LoVo (cell line): ENCODE measurements around the gene MUC5AC.
"Not testable (repeated sequence)": the region's sequence is repeated elsewhere in the genome, so short reads cannot be mapped to it uniquely, and the experiment has no call there.

Experiments
- DNase-seq: peaks from one replicate; pipeline ENCODE4 v3.0.0-alpha.2; 2016; ENCODE audit warnings: low spot score

MUC5AC gene

DNA sequence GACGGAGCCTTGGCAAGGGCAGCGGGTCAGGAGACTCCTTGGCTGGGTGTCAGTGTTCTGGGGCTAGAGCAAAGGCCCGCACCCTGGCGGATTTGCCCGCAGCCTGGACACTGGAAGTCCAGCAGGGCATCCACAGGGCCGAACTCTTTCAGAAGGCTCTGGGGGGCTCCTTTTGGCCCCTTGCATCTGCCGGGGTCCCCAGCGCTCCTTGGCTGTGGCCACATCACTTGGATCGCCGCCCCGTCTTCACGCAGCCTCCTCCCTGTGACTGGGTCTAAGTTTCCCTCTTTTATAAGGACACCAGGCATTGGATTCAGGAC lies 20.0 kb downstream of the MUC5AC start:
- DNase-seq, result no peak

GRCh38 chr11:1178201-1178885 lies 20.6 kb downstream of the MUC5AC start:
- no peak for DNase-seq

GRCh38 chr11:1178906-1179305 lies 21.2 kb downstream of the MUC5AC start:
- no peak for DNase-seq

GRCh38 chr11:1179641-1180040 lies 21.9 kb downstream of the MUC5AC start:
- DNase-seq, result no peak

GRCh38 chr11:1180171-1180570 lies 22.4 kb downstream of the MUC5AC start:
- no peak for DNase-seq

GRCh38 chr11:1180947-1181391 lies 23.2 kb downstream of the MUC5AC start:
- no peak for DNase-seq

DNA sequence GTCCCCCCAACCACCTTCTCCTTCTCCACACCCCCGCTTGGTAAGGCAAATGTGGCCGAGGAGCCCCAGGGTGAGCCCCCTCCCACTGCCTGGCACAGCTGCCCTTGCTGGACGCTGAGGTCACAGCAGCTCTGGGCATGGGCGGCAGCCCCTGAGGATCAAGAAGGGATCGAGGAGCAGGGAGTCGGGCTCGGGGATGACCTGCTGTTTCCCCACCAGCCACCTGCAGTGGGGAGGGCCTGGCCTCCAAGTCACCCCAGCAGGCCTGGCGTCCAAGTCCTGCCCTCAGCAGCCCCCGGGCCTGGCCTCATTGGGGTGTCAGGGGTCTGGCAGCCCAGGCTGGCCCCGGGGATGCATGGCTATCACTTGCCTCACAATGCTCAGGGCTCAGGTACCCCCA lies 23.7 kb downstream of the MUC5AC start:
- DNase-seq, result no peak

DNA sequence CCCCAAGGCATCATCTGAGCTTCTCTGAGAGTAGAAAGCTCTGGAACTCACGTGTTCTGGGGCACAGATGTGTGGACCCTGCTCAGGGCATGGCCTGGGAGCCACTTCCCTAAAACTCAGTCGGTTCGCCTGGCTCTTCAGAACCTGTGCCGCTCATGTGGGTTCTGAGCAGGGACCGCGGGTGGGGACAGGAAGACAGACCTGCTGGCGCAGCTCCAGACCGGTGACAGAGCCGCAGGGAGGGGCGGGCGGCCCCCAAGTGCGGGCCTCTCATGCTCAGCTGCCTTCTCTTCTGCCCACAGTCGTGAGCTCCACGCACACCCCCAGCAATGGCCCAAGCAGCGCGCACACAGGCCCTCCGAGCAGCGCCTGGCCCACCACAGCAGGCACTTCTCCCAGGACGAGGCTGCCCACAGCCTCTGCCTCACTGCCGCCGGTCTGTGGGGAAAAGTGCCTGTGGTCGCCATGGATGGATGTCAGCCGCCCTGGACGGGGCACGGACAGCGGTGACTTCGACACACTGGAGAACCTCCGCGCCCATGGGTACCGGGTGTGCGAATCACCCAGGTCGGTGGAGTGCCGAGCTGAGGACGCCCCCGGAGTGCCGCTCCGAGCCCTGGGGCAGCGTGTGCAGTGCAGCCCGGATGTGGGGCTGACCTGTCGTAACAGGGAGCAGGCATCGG lies 24.2 kb downstream of the MUC5AC start:
- no peak for DNase-seq

GRCh38 chr11:1184139-1184538 lies 26.4 kb downstream of the MUC5AC start:
- not testable (repeated sequence) for DNase-seq

DNA sequence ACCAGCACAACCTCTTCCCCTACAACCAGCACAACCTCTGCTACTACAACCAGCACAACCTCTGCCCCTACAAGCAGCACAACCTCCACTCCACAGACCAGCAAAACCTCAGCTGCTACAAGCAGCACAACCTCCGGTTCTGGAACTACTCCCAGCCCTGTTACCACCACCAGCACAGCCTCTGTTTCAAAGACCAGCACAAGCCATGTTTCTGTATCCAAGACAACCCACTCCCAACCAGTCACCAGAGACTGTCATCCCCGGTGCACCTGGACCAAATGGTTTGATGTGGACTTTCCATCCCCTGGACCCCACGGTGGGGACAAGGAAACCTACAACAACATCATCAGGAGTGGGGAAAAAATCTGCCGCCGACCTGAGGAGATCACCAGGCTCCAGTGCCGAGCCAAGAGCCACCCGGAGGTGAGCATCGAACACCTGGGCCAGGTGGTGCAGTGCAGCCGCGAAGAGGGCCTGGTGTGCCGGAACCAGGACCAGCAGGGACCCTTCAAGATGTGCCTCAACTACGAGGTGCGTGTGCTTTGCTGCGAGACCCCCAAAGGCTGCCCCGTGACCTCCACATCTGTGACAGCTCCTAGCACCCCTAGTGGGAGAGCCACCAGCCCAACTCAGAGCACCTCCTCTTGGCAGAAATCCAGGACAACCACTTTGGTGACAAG lies 30.8 kb downstream of the MUC5AC start:
- DNase-seq, result not testable (repeated sequence)

DNA sequence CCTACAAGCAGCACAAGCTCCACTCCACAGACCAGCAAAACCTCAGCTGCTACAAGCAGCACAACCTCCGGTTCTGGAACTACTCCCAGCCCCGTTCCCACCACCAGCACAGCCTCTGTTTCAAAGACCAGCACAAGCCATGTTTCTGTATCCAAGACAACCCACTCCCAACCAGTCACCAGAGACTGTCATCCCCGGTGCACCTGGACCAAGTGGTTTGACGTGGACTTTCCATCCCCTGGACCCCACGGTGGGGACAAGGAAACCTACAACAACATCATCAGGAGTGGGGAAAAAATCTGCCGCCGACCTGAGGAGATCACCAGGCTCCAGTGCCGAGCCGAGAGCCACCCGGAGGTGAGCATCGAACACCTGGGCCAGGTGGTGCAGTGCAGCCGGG lies 32.1 kb downstream of the MUC5AC start:
- DNase-seq, result not testable (repeated sequence)

GRCh38 chr11:1191786-1192470 lies 34.2 kb downstream of the MUC5AC start:
- DNase-seq, result not testable (repeated sequence)

- DNase-seq, result no peak
Measured at GRCh38 chr11:1192741-1193325, 35.1 kb downstream of the MUC5AC start.

DNA sequence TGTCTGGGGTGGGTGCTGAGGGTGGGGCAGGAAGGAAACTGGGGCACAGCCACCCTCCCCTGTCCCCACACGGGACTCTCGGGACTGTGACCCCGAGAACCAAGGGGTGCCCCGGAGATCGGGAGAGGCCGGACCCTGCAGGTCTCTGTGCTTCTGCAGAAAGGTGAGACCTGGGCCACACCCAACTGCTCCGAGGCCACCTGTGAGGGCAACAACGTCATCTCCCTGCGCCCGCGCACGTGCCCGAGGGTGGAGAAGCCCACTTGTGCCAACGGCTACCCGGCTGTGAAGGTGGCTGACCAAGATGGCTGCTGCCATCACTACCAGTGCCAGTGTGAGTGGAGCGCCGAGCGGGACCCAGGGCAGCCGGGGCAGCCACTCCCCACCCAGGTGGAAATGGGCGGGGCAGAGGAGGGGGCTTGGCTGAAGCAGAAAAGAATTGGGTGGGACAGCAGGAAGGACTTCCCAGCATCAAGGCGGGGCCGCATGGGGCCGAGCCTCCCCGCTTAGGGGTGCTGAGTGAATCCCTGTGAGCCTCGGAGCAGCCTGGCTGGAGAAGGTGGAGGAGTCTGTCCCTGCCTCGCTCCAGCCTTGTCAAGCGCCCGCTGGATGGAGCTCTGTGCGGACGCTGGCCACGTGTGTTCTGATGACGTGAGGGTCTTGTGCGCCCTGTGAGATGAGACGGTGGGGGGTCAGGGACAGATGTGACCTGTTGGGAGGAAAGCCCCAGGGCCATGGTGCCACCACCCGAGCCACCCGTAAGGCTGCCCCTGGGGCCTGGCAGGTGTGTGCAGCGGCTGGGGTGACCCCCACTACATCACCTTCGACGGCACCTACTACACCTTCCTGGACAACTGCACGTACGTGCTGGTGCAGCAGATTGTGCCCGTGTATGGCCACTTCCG lies 35.8 kb downstream of the MUC5AC start:
- no peak for DNase-seq

- no peak for DNase-seq
Measured at GRCh38 chr11:1194231-1194976, 36.7 kb downstream of the MUC5AC start.

GRCh38 chr11:1194977-1195681 lies 37.4 kb downstream of the MUC5AC start:
- DNase-seq, result no peak

DNA sequence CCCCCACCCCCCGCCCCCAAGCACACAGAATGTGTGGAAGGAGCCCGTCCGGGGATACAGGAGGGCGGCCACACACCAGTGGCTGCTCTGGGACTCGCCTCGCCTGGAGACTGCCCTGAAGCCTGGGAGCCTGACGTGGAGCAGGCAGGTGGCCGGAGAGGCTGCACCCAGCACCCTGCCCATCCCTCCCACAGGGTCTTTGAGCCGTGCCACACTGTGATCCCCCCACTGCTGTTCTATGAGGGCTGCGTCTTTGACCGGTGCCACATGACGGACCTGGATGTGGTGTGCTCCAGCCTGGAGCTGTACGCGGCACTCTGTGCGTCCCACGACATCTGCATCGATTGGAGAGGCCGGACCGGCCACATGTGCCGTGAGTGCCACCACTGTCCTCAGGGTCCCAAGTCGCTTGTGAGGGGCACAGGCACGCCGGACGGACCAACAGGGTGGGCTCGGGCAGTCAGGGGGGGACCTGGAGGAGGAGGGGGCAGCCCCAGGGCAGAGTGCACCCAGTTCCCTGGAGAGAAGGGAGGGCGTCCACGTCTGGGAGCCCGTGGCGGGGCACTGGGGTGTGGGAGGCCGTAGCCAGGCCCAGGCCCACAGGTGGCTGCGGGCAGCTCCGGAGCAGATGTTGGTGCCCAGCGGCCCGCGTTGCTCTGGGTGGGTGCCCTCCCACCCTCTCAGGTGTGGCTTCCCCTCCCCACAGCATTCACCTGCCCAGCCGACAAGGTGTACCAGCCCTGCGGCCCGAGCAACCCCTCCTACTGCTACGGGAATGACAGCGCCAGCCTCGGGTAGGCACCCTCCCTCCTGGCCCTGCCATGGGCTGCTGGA lies 38.1 kb downstream of the MUC5AC start:
- DNase-seq, result no peak

DNA sequence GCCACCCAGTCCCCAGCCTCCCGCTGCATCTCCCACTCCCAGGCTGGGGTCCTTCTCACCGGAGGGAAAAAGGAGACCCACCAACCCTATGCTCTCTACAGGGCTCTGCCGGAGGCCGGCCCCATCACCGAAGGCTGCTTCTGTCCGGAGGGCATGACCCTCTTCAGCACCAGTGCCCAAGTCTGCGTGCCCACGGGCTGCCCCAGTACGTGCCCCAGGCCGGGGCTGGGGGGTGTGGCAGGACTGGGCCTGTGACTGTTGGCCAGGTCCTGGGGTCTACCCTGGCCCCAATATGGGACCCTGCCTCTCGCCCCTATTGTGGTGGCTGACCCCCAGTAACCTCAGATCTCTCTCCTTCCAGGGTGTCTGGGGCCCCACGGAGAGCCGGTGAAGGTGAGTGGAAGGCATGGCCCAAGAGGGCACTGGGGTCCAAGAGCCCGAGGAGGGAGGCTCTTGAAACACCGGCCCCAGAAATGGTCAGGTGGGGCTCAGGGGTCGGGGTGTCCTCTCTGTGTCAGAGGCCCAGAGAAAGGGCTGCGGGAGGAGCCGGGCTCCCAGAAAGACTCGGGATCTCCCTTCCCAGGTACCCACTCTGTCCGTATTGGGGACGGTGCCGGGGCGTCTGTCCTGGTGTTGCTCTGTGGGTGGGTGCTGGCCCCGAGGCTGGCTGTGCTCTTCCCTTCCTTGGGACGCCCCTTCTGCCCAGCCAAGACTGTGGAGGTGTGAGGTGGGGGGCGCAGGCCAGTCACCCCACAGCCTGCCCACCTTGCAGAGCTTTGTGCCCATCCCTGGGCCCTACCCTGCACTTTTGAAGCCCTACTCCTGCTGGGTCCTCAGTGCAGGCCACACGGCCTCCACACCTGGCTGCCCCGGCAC lies 39.0 kb downstream of the MUC5AC start:
- no peak for DNase-seq
